ENCODE measurements around the gene ENTPD8.

GRCh38 chr9:137416563-137417151 is 24.5 kb downstream of the ENTPD8 start:
- TF ChIP-seq CTCF (IDR thresholded peaks at IDR 0.05; ENCODE audit: low read depth, low read length), result no peak
- no peak for TF ChIP-seq EZH2phosphoT487 (IDR thresholded peaks at IDR 0.05; ENCODE audit: low read depth)
